ENCODE results near the gene GNB1.

GNB1 gene

DNA sequence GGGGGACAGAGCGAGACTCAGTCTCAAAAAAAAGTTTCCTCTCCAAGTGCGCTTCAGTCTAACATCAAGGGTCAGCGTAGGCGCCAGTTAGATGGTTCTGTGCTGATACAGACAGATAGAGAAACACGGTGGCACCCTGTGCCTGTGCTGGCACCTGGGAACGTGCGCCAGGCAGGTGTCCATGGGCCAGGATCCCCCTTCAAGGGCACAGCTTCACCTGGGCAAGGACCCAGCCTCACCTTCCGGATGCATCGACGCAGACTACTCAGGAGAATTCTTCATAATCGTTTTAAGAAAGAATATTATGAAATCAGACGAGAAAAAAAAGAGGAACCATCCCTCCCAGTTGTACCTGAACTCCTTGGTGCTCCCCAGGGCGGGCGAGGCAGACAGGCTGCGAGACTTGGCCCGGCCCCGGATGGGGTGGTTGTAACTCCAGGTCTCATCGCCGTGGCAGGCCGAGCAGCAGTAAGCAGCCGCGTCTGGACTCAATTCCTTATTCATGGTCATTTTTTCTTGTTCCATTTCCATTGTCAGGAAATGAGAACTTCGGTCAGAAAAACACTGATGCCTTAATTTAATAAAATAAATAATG lies 125.9 kb downstream of the GNB1 start:
- TF ChIP-seq, protein P1, sequence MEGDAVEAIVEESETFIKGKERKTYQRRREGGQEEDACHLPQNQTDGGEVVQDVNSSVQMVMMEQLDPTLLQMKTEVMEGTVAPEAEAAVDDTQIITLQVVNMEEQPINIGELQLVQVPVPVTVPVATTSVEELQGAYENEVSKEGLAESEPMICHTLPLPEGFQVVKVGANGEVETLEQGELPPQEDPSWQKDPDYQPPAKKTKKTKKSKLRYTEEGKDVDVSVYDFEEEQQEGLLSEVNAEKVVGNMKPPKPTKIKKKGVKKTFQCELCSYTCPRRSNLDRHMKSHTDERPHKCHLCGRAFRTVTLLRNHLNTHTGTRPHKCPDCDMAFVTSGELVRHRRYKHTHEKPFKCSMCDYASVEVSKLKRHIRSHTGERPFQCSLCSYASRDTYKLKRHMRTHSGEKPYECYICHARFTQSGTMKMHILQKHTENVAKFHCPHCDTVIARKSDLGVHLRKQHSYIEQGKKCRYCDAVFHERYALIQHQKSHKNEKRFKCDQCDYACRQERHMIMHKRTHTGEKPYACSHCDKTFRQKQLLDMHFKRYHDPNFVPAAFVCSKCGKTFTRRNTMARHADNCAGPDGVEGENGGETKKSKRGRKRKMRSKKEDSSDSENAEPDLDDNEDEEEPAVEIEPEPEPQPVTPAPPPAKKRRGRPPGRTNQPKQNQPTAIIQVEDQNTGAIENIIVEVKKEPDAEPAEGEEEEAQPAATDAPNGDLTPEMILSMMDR (IDR thresholded peaks at IDR 0.05; ENCODE audit: extremely low read depth, missing control alignments): no peak
- DNase-seq (ENCODE audit: low spot score): no peak

DNA sequence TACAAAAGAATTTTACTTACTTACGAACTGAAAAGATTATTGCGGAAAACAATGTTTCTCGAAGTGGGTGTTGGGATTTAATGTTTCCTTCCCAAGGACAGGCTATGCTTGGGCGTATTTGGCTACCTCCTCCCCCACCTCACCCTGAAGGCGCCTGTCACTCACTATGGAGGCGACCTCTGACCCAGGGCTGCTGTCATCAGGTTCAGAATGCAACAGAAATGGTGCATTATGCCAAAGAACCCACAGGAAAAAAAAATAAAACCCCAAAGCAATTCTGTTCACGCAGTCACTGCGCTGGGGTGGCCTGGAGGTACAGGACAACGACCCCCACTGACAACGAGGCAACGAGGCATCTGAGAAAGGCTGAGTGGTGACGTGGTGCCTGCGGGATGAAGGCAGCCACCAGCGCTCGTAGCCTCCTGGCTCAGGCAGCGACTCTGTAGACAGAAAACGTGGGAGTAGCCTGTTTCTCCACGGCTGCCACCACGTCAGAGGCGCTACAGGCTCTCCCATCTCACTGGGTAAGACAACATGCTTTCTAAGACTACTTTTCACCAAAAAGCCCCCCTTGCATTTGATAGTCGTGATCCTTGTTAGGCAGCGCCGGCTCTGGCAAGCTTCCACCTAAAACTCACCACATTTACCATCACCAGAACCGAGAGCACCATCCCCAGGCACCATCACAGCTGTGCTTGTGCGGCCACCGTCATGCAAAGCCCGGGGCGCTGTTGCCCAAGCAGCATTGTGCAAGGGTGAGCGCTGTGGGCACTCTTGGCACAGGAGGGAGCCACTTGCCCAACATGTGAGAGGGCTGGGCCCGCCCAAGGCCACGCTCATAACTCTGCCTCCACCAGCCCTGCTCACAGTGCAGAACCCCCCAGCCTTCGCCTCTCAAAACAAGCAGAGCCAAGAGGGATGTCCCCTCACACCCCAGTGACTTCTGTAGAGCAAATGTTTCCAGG lies 126.9 kb downstream of the GNB1 start:
- DNase-seq (ENCODE audit: low spot score): no peak
- TF ChIP-seq, protein P1 (IDR thresholded peaks at IDR 0.05; ENCODE audit: extremely low read depth, missing control alignments): no peak

- no peak for DNase-seq (ENCODE audit: low spot score)
- TF ChIP-seq, protein P1 (IDR thresholded peaks at IDR 0.05; ENCODE audit: extremely low read depth, missing control alignments): no peak
Observed at GRCh38 chr1:1761504-1762376, 129.1 kb downstream of the GNB1 start.

- DNase-seq (ENCODE audit: low spot score): no peak
- TF ChIP-seq, protein P1 (IDR thresholded peaks at IDR 0.05; ENCODE audit: extremely low read depth, missing control alignments): no peak
Observed at GRCh38 chr1:1760715-1761114, 130.2 kb downstream of the GNB1 start.

DNA sequence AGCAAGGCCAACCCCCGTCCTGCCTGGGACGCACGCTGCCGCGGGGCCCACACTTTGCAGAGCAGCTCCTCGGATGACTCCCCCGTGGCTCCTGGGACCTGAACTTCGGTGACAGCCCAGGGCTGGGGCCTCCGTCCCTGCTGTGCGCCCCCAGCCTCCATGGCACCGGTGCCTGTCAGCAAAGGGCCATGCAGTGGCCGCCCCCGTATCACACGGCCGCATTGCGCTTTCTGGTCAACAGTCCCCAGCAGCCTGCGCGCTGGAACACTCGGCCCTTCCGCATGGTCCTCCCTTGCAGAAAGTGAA lies 130.6 kb downstream of the GNB1 start:
- TF ChIP-seq, protein P1 (IDR thresholded peaks at IDR 0.05; ENCODE audit: extremely low read depth, missing control alignments): no peak
- DNase-seq (ENCODE audit: low spot score): no peak

- TF ChIP-seq, protein P1 (IDR thresholded peaks at IDR 0.05; ENCODE audit: extremely low read depth, missing control alignments): no peak
- no peak for DNase-seq (ENCODE audit: low spot score)
Observed at GRCh38 chr1:1759456-1760344, 131.2 kb downstream of the GNB1 start.
